Urinary bladder (tissue), 4 donors: ENCODE data around the gene MRE11. TPM values are rescaled to one million over a fixed set of nuclear protein-coding genes. Genes with fewer than 3 reads are reported as not detected.
A peak's percentile ranks its signal among the peaks of the same experiment; 100 is the strongest.
"Not testable (repeated sequence)": the region's sequence is repeated elsewhere in the genome, so short reads cannot be mapped to it uniquely, and the experiment has no call there.

Source experiments
- DNase-seq: peaks from one replicate; pipeline ENCODE4 v3.0.0-alpha.2; 2015; ENCODE audit errors: extremely low spot score
- H3K27ac ChIP-seq: one replicate; pipeline ENCODE4 v1.5.1; 2013; ENCODE audit warnings: low read depth, mild to moderate bottlenecking, moderate library complexity
- H3K36me3 ChIP-seq: one replicate; pipeline ENCODE4 v1.6.1; 2013; ENCODE audit warnings: mild to moderate bottlenecking, moderate library complexity; ENCODE audit not compliant: insufficient read depth
- H3K4me1 ChIP-seq: one replicate; pipeline ENCODE4 v1.6.1; 2013; ENCODE audit warnings: mild to moderate bottlenecking, moderate library complexity; ENCODE audit not compliant: insufficient read depth
- H3K4me3 ChIP-seq: one replicate; pipeline ENCODE4 v1.5.1; 2013; ENCODE audit warnings: low read depth, low read length
- WGBS: extraction: QIAGEN DNeasy Blood & Tissue Kit; methylation state at CpG from one replicate; pipeline ENCODE4 v1.1.7; 2013; 5-methylcytosine and 5-hydroxymethylcytosine counted together
- polyA plus RNA-seq: library from polyadenylated mRNA; stranded (reverse); fragments of 200-250 nt; gene quantifications from one replicate; pipeline ENCODE4 v1.2.3, GENCODE V29; 2013
- small RNA-seq: library from RNA; depleted of rRNA; stranded (forward); fragments of <200 nt; gene quantifications from one replicate; pipeline ENCODE3, GENCODE V24; 2014
- total RNA-seq: library from RNA; depleted of rRNA; stranded (reverse); fragments of >200 nt; gene quantifications from one replicate; pipeline ENCODE4 v1.2.3, GENCODE V29; 2014
- donor health status: healthy with polysubstance abuse.
- donor health status: healthy.

The MRE11 gene
- total and polyA plus RNA-seq, 2 donors = 9.8 to 46.0 TPM

- DNase-seq = no peak
Observed at GRCh38 chr11:94396282-94396681, 97.4 kb downstream of the MRE11 start.

GRCh38 chr11:94391937-94392336 is 101.7 kb downstream of the MRE11 start:
- H3K27ac ChIP-seq, H3K4me3 ChIP-seq, DNase-seq, H3K36me3 ChIP-seq, H3K4me1 ChIP-seq: not testable (repeated sequence)
- 91% methylated on average over 4 of the region's 4 CpGs for WGBS

More at GRCh38 chr11:94396282-94396681, 97.4 kb downstream of the MRE11 start:
- Histone ChIP-seq H3K36me3 (no peaks in the 10 kb centered on the region), H3K27ac (no peak overlapping the region), H3K4me1 (no peaks in the 10 kb centered on the region), H3K4me3 (no peak overlapping the region)
- WGBS = 92% methylated on average over 5 of the region's 5 CpGs

- H3K27ac ChIP-seq = no peak overlapping the region
- no peaks in the 10 kb centered on the region for H3K4me1 ChIP-seq
- H3K4me3 ChIP-seq = no peak overlapping the region
- no peaks in the 10 kb centered on the region for H3K36me3 ChIP-seq
- no peak for DNase-seq
- WGBS = 85% methylated on average over 5 of the region's 5 CpGs
Observed at GRCh38 chr11:94379613-94380012, 114.0 kb downstream of the MRE11 start.

GRCh38 chr11:94376841-94377240 is 116.8 kb downstream of the MRE11 start:
- 79% methylated on average over 1 of the region's 1 CpG for WGBS
- H3K4me3 ChIP-seq = no peak overlapping the region
- no peaks in the 10 kb centered on the region for H3K4me1 ChIP-seq
- DNase-seq = no peak
- H3K27ac ChIP-seq = no peak overlapping the region
- no peaks in the 10 kb centered on the region for H3K36me3 ChIP-seq

GRCh38 chr11:94370576-94370975 is 123.1 kb downstream of the MRE11 start:
- WGBS = 79% methylated on average over 6 of the region's 6 CpGs
- not testable (repeated sequence) for H3K36me3 ChIP-seq, H3K4me1 ChIP-seq, DNase-seq, H3K4me3 ChIP-seq, H3K27ac ChIP-seq

Small RNA genes within 50 kb of the gene (small RNA-seq; reads per million reads assigned to genes)
- 0.62 reads per million, percentile 57 among the genes with 10 or more reads in this experiment for gene MIR548L

Other genes starting within 250 kb of the MRE11 start
- gene IZUMO1R, start 189.3 kb downstream of the MRE11 start, total RNA-seq = not detected
- gene IZUMO1R, start 189.3 kb downstream of the MRE11 start, polyA plus RNA-seq = not detected
- gene GPR83, start 92.4 kb downstream of the MRE11 start, total RNA-seq = 0.16 TPM
- 0.08 TPM for gene GPR83, start 92.4 kb downstream of the MRE11 start, polyA plus RNA-seq
- 34.5 TPM for gene ANKRD49, start 140 bp upstream of the MRE11 start, total RNA-seq
- 18.1 TPM for gene ANKRD49, start 140 bp upstream of the MRE11 start, polyA plus RNA-seq
- gene C11orf97, start 18.6 kb upstream of the MRE11 start, total RNA-seq = not detected
- gene C11orf97, start 18.6 kb upstream of the MRE11 start, polyA plus RNA-seq = not detected
- 7.7 TPM for gene FUT4, start 50.1 kb upstream of the MRE11 start, total RNA-seq
- 4.5 TPM for gene FUT4, start 50.1 kb upstream of the MRE11 start, polyA plus RNA-seq
- gene PIWIL4, start 73.5 kb upstream of the MRE11 start, total RNA-seq = 6.9 TPM
- 3.3 TPM for gene PIWIL4, start 73.5 kb upstream of the MRE11 start, polyA plus RNA-seq